Activated naive CD4-positive, alpha-beta T cell treated with anti-CD3 and anti-CD28 coated beads, Interleukin-2, amount 50 U/mL, for 72 hours (primary cell): ENCODE data around the gene OGFR. TPM values are rescaled to one million over a fixed set of nuclear protein-coding genes. Genes with fewer than 3 reads are reported as not detected.

Experiments
- ATAC-seq, 2 donors: fragments of 150-1000 bp; cut with Tn5 transposase; 2 replicates each; pipeline ENCODE4 v1.10.0; 2021; ENCODE audit warnings: mild to moderate bottlenecking in 2 of 2, moderate library complexity in 2 of 2
- DNase-seq, 2 donors: peaks; one replicate each; pipeline ENCODE4 v3.0.0; 2021 to 2022; ENCODE audit warnings: low spot score in 2 of 2
- H3K27ac Mint-ChIP-seq, 2 donors: one replicate each; pipeline ENCODE4 v1.8.0; 2022; ENCODE audit warnings: mild to moderate bottlenecking in 2 of 2, mixed read lengths in 2 of 2
- H3K36me3 Mint-ChIP-seq, 2 donors: one replicate each; pipeline ENCODE4 v1.8.0; 2022; ENCODE audit warnings: mixed read lengths in 2 of 2
- H3K9me3 Mint-ChIP-seq, 2 donors: one replicate each; pipeline ENCODE4 v1.8.0; 2022; ENCODE audit warnings: mixed read lengths in 2 of 2
- total RNA-seq, 2 donors: library from RNA; stranded (reverse); gene quantifications; one replicate each; pipeline ENCODE4 v1.2.3, GENCODE V29; 2022

OGFR gene
- total RNA-seq, 2 donors from 2014 or later: 32.9 to 51.6 TPM

GRCh38 chr20:62823688-62824475 is 19.2 kb downstream of the OGFR start:
- Mint-ChIP-seq H3K9me3 (no peaks in the 10 kb centered on the region), H3K36me3 (no peaks in the 10 kb centered on the region), H3K27ac (no peak overlapping the region)
- DNase-seq (no peak), ATAC-seq (no peak)

DNA sequence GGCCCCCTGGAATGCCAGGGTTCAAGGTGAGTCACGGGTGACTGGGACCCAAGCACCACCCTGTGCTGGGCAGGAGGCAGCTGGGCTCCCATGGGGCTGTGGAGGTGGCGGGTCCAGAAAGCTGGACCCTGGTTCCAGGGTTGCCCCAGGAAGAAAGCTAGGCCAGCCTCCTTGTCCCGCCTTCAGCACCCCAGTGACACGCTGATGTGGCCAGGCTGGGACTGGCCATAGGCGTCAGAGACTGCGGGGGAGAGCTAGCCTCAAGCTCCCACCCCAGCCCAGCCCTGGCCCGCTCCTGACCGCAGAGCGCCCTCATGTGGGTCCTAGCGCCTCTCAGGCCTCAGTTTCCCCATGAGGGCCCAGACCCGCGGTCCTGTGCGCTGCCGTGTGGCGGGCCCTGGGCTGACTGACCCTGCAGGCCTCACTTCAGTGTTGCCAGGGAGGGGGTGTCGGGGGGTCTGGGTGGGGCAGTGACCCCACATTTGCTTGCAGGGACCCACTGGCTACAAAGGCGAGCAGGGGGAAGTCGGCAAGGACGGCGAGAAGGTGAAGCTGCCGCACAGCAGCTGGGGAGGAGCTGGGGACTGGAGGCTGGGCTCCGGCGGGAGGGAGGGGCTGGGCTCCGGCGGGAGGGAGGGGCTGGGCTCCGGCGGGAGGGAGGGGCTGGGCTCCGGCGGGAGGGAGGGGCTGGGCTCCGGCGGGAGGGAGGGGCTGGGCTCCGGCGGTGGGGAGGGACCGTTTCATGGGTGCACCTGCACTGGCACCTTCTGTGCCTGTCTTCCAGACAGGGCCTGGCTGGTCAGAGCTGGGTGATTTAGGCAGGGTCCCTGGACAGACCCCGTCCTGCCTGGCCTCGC is 20.1 kb downstream of the OGFR start:
- Mint-ChIP-seq H3K27ac (no peak overlapping the region), H3K36me3 (no peaks in the 10 kb centered on the region), H3K9me3 (no peaks in the 10 kb centered on the region)
- DNase-seq (no peak), ATAC-seq (peak in 1 of 2 donors; percentile 63)

DNA sequence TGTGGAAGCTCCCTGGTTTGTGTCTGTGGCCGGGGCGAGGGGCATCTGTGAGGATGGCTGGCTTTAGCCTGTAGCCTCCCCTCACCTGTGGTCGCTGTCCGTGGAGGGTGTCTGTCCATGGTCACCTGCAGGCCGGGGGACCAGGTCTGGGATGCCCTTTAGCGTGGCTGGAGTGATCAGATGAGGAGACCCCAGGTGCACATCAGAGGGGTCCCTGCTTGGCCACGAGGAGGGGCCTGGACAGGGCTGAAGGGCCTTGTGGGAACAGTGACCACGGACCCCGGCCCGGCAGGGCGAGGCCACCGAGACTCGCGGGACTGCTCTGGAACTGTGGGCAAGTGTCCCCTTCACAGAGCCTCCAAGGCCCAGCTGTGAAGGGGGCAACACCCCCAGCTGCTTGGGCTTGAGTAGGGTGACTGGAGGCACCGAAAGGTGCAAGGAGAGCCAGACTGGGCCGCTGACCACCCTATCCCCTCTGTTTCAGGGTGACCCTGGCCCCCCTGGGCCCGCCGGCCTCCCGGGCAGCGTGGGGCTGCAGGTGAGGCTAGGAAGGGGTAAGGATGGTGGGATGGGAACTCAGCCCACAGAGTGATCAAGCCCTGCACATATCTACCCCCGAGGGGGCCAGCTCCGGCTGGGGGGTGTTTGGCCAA is 20.8 kb downstream of the OGFR start:
- ATAC-seq: no peak
- no peaks in the 10 kb centered on the region for H3K9me3 Mint-ChIP-seq
- no peak overlapping the region for H3K27ac Mint-ChIP-seq
- no peak for DNase-seq
- no peaks in the 10 kb centered on the region for H3K36me3 Mint-ChIP-seq

DNA sequence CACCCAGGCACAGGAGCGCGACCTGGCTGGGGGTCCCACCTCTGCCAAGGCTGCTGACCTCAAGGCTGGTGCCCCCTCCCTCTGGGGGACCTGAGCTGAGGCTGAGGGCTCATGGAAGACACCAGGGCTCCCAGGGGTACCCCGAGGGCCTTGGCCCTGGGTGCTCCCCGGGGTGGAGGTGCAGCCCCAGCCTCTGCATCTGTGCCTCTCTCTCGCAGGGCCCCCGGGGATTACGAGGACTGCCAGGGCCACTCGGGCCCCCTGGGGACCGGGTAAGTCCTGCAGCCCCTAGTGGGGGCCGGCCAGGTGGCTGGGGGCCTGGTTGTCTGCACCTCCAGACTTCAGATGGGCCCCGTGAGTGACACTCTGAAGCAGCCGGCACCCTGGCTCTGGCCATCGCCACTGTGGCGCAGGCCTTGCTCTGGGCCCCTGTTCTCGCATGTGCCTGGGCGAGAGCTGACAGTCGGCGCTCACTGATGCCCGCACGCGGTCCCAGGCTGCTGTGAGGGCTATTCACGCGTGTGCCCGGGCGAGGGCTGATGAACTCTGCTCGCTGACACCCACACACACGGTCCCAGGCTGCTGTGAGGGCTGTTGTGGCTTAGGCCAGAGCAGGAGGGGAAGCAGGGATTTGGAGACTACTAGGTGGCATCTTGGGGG is 21.5 kb downstream of the OGFR start:
- no peak for DNase-seq
- Mint-ChIP-seq H3K9me3 (no peaks in the 10 kb centered on the region), H3K36me3 (no peaks in the 10 kb centered on the region), H3K27ac (no peak overlapping the region)
- ATAC-seq: no peak

DNA sequence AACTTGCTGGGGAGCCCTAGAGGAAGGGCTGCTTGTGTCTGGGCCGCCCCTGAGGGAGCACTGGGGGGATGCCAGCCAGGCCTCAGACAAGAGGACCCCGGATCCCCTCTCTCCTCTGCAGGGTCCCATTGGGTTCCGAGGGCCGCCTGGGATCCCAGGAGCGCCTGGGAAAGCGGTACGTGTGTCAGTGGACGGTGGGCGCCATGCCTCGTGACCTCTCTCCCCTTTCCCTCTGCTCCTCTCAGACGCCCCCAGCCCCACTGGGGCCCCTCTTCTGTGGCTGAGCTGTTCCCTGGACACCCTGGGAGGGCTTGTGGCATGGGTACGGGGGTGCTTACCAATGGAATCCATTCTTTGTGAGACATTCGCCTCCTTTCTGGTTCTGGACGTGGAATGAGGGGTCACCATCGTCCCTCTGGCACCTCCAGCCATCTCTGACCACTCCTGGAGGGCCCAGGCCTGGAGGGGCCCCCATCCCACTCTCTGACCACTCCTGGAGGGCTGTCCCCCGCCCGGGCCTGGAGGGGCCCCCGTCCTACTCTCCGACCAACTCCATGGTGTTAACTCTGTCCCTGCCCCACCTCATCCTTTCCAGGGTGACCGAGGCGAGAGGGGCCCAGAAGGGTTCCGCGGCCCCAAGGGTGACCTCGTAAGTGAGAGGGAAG is 22.1 kb downstream of the OGFR start:
- Mint-ChIP-seq H3K27ac (no peak overlapping the region), H3K9me3 (no peaks in the 10 kb centered on the region), H3K36me3 (no peaks in the 10 kb centered on the region)
- no peak for DNase-seq
- no peak for ATAC-seq

GRCh38 chr20:62827311-62828038 is 22.8 kb downstream of the OGFR start:
- Mint-ChIP-seq H3K36me3 (no peaks in the 10 kb centered on the region), H3K9me3 (no peaks in the 10 kb centered on the region)
- ATAC-seq: no peak

GRCh38 chr20:62828051-62828450 is 23.4 kb downstream of the OGFR start:
- Mint-ChIP-seq H3K27ac (no peak overlapping the region), H3K36me3 (no peaks in the 10 kb centered on the region), H3K9me3 (no peaks in the 10 kb centered on the region)
- ATAC-seq (no peak), DNase-seq (no peak)

More at GRCh38 chr20:62827311-62828038, 22.8 kb downstream of the OGFR start:
- DNase-seq: no peak
- no peak overlapping the region for H3K27ac Mint-ChIP-seq

- no peak overlapping the region for H3K27ac Mint-ChIP-seq
- ATAC-seq: no peak
- H3K36me3 Mint-ChIP-seq: no peaks in the 10 kb centered on the region
- DNase-seq: no peak
- no peaks in the 10 kb centered on the region for H3K9me3 Mint-ChIP-seq
Observed at GRCh38 chr20:62828511-62829230, 24.0 kb downstream of the OGFR start.

- no peaks in the 10 kb centered on the region for H3K9me3 Mint-ChIP-seq
- H3K27ac Mint-ChIP-seq: no peak overlapping the region
- DNase-seq: no peak
- no peaks in the 10 kb centered on the region for H3K36me3 Mint-ChIP-seq
- no peak for ATAC-seq
Observed at GRCh38 chr20:62829231-62830230, 24.9 kb downstream of the OGFR start.

GRCh38 chr20:62830251-62830650 is 25.6 kb downstream of the OGFR start:
- ATAC-seq (no peak), DNase-seq (no peak)
- no peaks in the 10 kb centered on the region for H3K9me3 Mint-ChIP-seq
- no peaks in the 10 kb centered on the region for H3K36me3 Mint-ChIP-seq
- H3K27ac Mint-ChIP-seq: no peak overlapping the region

DNA sequence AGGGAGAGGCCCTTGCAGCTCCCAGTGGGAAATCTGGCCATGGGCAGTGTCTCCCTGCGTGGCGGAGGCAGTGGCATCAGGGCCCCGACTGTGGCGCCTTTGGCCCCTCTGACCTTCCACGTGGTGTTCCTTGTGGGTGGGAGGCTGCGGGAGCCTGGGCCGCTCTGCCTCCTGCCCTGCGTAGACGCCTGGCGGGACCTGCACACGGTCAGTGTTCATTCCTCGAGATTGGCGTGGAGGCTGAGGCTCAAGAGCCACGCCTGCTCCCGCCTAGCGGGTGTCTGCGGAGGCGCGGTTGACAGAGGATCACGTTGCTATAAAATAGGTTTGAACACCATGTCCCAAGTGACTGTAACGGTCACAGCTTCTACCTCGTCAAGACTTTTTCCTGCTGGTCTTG is 26.2 kb downstream of the OGFR start:
- Mint-ChIP-seq H3K9me3 (no peaks in the 10 kb centered on the region), H3K27ac (no peak overlapping the region), H3K36me3 (no peaks in the 10 kb centered on the region)
- no peak for ATAC-seq
- no peak for DNase-seq

DNA sequence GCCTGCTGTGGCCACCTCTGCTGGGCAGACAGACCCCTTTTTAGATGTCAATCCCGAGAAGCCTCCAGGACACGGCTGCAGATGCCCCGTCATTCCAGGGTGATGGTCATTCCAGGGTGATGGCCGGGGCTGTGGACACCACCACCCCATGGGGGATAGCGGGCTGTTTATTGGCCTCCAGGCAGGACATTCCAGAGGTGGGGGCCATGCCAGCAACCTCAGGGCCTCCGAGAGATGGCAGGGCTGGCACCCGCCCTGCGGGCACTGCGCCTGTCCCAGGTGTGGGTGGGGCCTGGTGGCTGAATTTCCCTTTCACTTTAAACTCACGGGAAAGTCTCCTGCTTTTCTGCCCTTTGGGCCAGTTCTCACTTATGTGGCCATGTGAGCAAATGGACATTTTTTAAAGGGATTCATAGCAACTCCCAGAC is 26.7 kb downstream of the OGFR start:
- DNase-seq (no peak), ATAC-seq (no peak)
- Mint-ChIP-seq H3K27ac (no peak overlapping the region), H3K9me3 (no peaks in the 10 kb centered on the region), H3K36me3 (no peaks in the 10 kb centered on the region)

GRCh38 chr20:62831854-62832211 is 27.2 kb downstream of the OGFR start:
- no peak for ATAC-seq
- no peak for DNase-seq
- H3K9me3 Mint-ChIP-seq: no peaks in the 10 kb centered on the region
- H3K36me3 Mint-ChIP-seq: no peaks in the 10 kb centered on the region
- no peak overlapping the region for H3K27ac Mint-ChIP-seq

DNA sequence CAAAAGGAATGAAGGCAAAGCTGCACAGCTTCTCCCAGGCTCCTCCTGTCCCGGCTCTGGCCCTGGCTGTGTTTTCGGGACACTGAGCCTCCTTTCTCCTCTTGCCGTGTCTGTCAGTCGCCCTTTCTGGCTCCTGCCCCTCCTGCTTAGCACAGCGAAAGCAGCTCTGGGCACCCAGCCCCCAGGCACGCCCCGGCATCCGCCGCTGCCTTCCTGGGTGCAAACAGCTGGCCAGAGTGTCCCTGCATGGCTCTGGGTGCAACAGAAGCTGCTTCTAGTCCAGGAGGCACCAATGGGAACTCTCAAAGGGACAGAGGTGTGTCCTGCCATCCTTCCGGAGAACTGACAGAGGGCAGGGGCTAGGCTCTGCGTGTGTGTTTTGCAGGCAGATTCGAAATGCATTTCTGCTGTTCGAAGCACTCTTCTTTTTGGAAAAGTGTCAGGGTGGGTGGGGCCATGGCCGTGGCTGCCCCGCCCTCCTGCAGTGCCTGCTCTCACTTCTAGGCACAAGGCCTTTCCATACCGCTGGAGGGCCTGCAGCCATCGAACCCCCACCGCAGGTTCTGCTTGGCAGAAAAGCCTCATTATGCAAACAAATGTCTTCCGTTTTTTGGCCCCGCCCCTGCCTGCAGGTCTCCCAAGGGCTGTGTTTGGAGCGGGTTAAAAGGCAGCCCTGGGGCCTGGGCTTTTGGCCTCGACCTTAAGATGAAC is 27.7 kb downstream of the OGFR start:
- ATAC-seq (peak in 1 of 2 donors; percentile 23), DNase-seq (no peak)
- Mint-ChIP-seq H3K27ac (no peak overlapping the region), H3K9me3 (no peaks in the 10 kb centered on the region), H3K36me3 (no peaks in the 10 kb centered on the region)
